ENCODE results near the gene ARSH. TPM values are rescaled to one million over a fixed set of nuclear protein-coding genes. Genes with fewer than 3 reads are reported as not detected.
"Not testable (repeated sequence)": the region's sequence is repeated elsewhere in the genome, so short reads cannot be mapped to it uniquely, and the experiment has no call there.

ARSH gene
- polyA plus RNA-seq, 4 donors = 0.04 TPM; not detected in 3

DNA sequence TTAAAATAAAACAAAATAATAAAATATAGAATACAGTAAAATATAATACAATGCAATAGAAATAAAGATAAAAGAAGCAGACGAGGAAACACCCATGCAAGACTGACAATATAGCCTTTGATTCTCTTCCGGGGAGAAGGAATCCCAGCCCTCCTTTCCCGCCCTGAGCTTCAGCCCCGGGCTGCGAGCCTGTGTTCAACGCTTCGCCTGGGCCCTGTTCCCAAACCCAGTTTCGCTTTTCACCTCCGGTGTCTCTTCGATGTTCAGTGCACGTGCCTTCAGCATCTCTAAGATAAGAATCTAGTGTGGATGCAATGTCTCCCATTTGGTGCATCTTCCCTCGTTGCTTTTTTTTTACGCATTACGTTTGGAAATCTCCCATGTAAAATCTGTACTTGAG, 38.8 kb upstream of the ARSH start:
- Histone ChIP-seq H3K27ac (ENCODE audit: low read depth in 1 of 3, low read length in 2 of 3) (no peak overlapping the region), H3K4me1 (ENCODE audit: control insufficient read depth in 3 of 3, insufficient read depth in 2 of 3, low read depth in 1 of 3, low read length in 2 of 3) (peaks cover 0 to 4% (median 0%) of the 10 kb centered on the region in 3 donors), H3K9me3 (ENCODE audit: control insufficient read depth in 2 of 2, insufficient read depth in 1 of 2, low read depth in 1 of 2, low read length in 1 of 2) (no peaks in the 10 kb centered on the region), H3K27me3 (ENCODE audit: control insufficient read depth in 3 of 3, insufficient read depth in 3 of 3, low read length in 3 of 3) (no peaks in the 10 kb centered on the region), H3K36me3 (ENCODE audit: control insufficient read depth in 3 of 3, insufficient read depth in 2 of 3, low read depth in 1 of 3, low read length in 3 of 3) (no peaks in the 10 kb centered on the region), H3K4me3 (ENCODE audit: low read depth in 1 of 3, low read length in 3 of 3) (no peak overlapping the region)
- FAIRE-seq = no peak
- 74 to 84% (median 82%) methylated on average over 14 of the region's 14 CpGs for WGBS, 3 donors
- DNase-seq = no peak

DNA sequence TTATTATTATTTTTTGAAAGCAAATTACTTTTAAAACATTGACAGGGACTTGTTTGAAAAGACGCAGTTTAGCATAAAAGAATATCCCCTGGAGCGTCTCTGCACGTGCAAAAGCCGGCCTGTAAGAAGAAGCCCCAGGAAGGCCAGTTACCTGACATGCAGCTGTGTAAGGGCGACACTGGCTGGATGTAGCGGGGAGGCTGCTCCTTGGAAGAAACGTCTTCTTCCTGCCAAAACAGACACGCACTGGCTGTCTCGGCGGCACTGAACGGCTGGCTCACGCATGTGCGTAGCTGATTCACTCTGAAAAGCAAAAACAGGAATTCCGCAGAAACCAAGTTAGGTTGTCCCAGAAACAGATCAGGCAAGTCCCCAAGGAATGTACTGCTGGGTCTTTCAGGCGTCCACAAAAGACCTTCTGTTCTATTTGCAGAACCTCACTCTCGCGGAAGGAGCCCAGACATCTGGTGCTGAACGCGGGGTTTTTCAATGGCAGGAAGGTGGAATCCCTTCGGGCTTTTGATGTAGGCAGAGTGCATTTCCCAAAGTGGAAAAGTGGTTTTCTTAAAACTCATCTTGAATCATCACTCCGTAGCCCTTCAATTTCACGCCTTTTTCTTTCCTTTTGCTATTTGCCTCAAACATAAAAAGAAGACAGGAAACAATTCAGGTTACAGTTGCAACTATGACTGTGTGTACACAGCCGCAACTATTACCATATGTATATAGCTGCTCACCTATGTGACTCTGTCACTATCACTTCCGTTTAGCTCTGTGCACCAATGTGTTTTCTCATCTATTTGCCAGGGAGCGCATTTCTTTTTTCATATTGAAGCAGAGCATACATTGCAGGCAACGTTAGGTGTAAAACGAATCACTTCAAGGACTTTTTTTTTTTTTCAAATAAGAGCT, 38.1 kb upstream of the ARSH start:
- Histone ChIP-seq H3K9me3 (ENCODE audit: control insufficient read depth in 2 of 2, insufficient read depth in 1 of 2, low read depth in 1 of 2, low read length in 1 of 2) (no peaks in the 10 kb centered on the region), H3K27ac (ENCODE audit: low read depth in 1 of 3, low read length in 2 of 3) (no peak overlapping the region), H3K4me3 (ENCODE audit: low read depth in 1 of 3, low read length in 3 of 3) (no peak overlapping the region), H3K36me3 (ENCODE audit: control insufficient read depth in 3 of 3, insufficient read depth in 2 of 3, low read depth in 1 of 3, low read length in 3 of 3) (no peaks in the 10 kb centered on the region), H3K27me3 (ENCODE audit: control insufficient read depth in 3 of 3, insufficient read depth in 3 of 3, low read length in 3 of 3) (no peaks in the 10 kb centered on the region), H3K4me1 (ENCODE audit: control insufficient read depth in 3 of 3, insufficient read depth in 2 of 3, low read depth in 1 of 3, low read length in 2 of 3) (peaks cover 0 to 4% (median 0%) of the 10 kb centered on the region in 3 donors)
- 61 to 83% (median 67%) methylated on average over 27 of the region's 27 CpGs for WGBS, 3 donors
- DNase-seq (no peak), FAIRE-seq (no peak)

DNA sequence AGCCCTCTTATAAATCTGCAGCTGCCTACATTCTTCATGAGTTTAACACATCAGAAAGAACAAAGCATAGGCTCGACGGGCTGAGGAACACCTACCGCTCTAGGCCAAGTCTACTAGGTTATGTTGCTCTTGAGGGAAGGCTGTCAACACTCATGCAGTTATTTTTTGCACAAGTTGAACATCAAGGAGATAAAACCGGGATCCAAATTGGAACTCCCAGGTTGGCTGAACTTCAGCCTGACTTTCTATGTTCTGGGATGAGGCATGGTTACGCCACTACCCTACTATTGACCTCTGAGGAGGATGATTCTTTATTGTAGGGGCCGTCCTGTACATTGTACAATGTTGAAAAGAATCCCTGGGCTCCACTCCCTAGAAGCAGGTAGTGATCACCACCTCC, 37.3 kb upstream of the ARSH start:
- H3K4me1 ChIP-seq (ENCODE audit: control insufficient read depth in 3 of 3, insufficient read depth in 2 of 3, low read depth in 1 of 3, low read length in 2 of 3) = peaks cover 0 to 4% (median 0%) of the 10 kb centered on the region in 3 donors
- FAIRE-seq (no peak), DNase-seq (no peak)
- H3K27ac ChIP-seq (ENCODE audit: low read depth in 1 of 3, low read length in 2 of 3) = no peak overlapping the region
- no peaks in the 10 kb centered on the region for H3K9me3 ChIP-seq (ENCODE audit: control insufficient read depth in 2 of 2, insufficient read depth in 1 of 2, low read depth in 1 of 2, low read length in 1 of 2)
- no peak overlapping the region for H3K4me3 ChIP-seq (ENCODE audit: low read depth in 1 of 3, low read length in 3 of 3)
- 80 to 86% (median 81%) methylated on average over 6 of the region's 6 CpGs for whole genome bisulfite sequencing, 3 donors
- no peaks in the 10 kb centered on the region for H3K36me3 ChIP-seq (ENCODE audit: control insufficient read depth in 3 of 3, insufficient read depth in 2 of 3, low read depth in 1 of 3, low read length in 3 of 3)
- no peaks in the 10 kb centered on the region for H3K27me3 ChIP-seq (ENCODE audit: control insufficient read depth in 3 of 3, insufficient read depth in 3 of 3, low read length in 3 of 3)

DNA sequence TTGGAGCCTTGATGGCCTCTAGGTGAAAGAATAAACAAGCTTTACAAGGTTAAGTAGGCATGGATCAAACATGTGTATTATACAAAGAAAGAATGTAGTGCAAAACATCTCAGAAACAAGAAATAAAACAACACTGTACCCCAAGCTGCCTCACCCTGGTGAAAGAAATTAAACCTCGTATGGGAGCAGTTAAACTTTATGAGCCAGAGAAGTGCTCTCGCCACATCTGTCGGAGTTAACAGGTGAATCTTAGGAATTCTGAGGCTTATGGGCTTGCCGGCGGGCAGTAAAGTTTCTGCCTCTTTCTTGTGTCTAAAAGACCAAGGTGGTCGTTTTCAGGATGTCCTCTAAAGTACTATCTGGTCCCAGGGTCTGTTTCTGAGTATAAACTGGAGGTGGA, 34.0 kb upstream of the ARSH start:
- no peak for FAIRE-seq
- DNase-seq = no peak
- Histone ChIP-seq H3K9me3 (ENCODE audit: control insufficient read depth in 2 of 2, insufficient read depth in 1 of 2, low read depth in 1 of 2, low read length in 1 of 2) (no peaks in the 10 kb centered on the region), H3K4me3 (ENCODE audit: low read depth in 1 of 3, low read length in 3 of 3) (no peak overlapping the region), H3K27ac (ENCODE audit: low read depth in 1 of 3, low read length in 2 of 3) (no peak overlapping the region), H3K4me1 (ENCODE audit: control insufficient read depth in 3 of 3, insufficient read depth in 2 of 3, low read depth in 1 of 3, low read length in 2 of 3) (no peaks in the 10 kb centered on the region), H3K36me3 (ENCODE audit: control insufficient read depth in 3 of 3, insufficient read depth in 2 of 3, low read depth in 1 of 3, low read length in 3 of 3) (no peaks in the 10 kb centered on the region), H3K27me3 (ENCODE audit: control insufficient read depth in 3 of 3, insufficient read depth in 3 of 3, low read length in 3 of 3) (no peaks in the 10 kb centered on the region)
- WGBS, 3 donors = 83 to 88% (median 87%) methylated on average over 6 of the region's 6 CpGs

DNA sequence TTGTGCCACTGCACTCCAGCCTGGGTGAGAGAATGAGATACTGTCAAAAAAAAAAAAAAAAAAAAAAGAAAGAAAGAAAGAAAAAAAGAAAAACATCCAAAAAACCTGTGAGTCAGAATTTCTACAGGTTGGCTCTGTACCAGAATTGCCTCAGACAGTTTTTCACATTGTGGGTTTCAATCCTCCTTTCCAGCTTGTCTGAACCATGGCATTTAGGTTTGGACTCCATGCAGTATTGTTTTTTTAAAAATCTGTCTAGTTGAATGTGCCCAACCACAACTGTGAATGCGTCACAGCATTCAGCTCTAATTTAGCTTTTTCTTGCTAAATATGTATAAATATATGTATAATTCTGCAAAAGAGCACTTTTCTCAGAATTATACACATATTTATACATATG, 31.4 kb upstream of the ARSH start:
- Histone ChIP-seq H3K4me3 (ENCODE audit: low read depth in 1 of 3, low read length in 3 of 3) (no peak overlapping the region), H3K27me3 (ENCODE audit: control insufficient read depth in 3 of 3, insufficient read depth in 3 of 3, low read length in 3 of 3) (no peaks in the 10 kb centered on the region), H3K27ac (ENCODE audit: low read depth in 1 of 3, low read length in 2 of 3) (no peak overlapping the region), H3K36me3 (ENCODE audit: control insufficient read depth in 3 of 3, insufficient read depth in 2 of 3, low read depth in 1 of 3, low read length in 3 of 3) (no peaks in the 10 kb centered on the region), H3K4me1 (ENCODE audit: control insufficient read depth in 3 of 3, insufficient read depth in 2 of 3, low read depth in 1 of 3, low read length in 2 of 3) (no peaks in the 10 kb centered on the region), H3K9me3 (ENCODE audit: control insufficient read depth in 2 of 2, insufficient read depth in 1 of 2, low read depth in 1 of 2, low read length in 1 of 2) (no peaks in the 10 kb centered on the region)
- DNase-seq (no peak), FAIRE-seq (no peak)
- 86 to 94% (median 88%) methylated on average over 1 of the region's 1 CpG for WGBS, 3 donors

DNA sequence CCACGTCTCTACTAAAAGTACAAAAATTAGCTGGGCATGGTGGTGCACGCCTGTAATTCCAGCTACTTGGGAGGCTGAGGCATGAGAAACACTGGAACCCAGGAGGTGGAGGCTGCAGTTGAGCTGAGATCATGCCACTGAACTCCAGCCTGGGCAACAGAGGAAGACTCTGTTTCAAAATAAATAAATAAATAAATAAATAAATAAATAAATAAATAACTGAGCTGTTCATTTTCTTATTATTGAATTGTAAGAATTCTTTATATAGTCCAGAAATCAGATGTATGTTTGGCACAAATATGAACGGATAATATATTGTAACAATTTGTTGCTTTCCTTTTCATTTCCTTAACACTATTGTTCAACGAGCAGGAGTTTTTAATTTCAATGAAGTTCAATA, 27.7 kb upstream of the ARSH start:
- not testable (repeated sequence) for H3K27me3 ChIP-seq (ENCODE audit: control insufficient read depth in 3 of 3, insufficient read depth in 3 of 3, low read length in 3 of 3); H3K36me3 ChIP-seq (ENCODE audit: control insufficient read depth in 3 of 3, insufficient read depth in 2 of 3, low read depth in 1 of 3, low read length in 3 of 3); H3K9me3 ChIP-seq (ENCODE audit: control insufficient read depth in 2 of 2, insufficient read depth in 1 of 2, low read depth in 1 of 2, low read length in 1 of 2); FAIRE-seq; H3K4me1 ChIP-seq (ENCODE audit: control insufficient read depth in 3 of 3, insufficient read depth in 2 of 3, low read depth in 1 of 3, low read length in 2 of 3); H3K4me3 ChIP-seq (ENCODE audit: low read depth in 1 of 3, low read length in 3 of 3); DNase-seq; H3K27ac ChIP-seq (ENCODE audit: low read depth in 1 of 3, low read length in 2 of 3)
- WGBS, 3 donors = 87 to 94% (median 87%) methylated on average over 4 of the region's 4 CpGs

DNA sequence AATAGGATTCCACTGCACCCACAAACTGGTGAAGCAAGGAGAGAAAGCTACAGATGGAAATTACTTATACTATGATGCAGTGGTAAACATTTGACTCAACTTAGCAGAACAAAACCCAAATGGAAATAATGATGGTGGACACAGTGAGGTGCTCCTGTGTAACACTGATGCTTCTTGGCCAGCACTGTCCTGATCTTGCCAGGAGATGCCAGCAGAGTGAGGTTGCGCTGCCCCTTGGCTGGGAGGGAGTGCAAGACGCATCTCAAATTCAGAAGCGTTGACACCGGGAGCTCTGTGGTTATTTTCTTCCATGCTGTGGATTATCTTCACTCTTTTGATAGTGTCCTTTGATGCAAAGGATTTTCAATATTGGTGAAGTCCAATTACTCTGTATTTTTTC, 22.0 kb upstream of the ARSH start:
- DNase-seq (no peak), FAIRE-seq (no peak)
- Histone ChIP-seq H3K27me3 (ENCODE audit: control insufficient read depth in 3 of 3, insufficient read depth in 3 of 3, low read length in 3 of 3) (no peaks in the 10 kb centered on the region), H3K9me3 (ENCODE audit: control insufficient read depth in 2 of 2, insufficient read depth in 1 of 2, low read depth in 1 of 2, low read length in 1 of 2) (no peaks in the 10 kb centered on the region), H3K4me3 (ENCODE audit: low read depth in 1 of 3, low read length in 3 of 3) (no peak overlapping the region), H3K36me3 (ENCODE audit: control insufficient read depth in 3 of 3, insufficient read depth in 2 of 3, low read depth in 1 of 3, low read length in 3 of 3) (no peaks in the 10 kb centered on the region), H3K4me1 (ENCODE audit: control insufficient read depth in 3 of 3, insufficient read depth in 2 of 3, low read depth in 1 of 3, low read length in 2 of 3) (no peaks in the 10 kb centered on the region), H3K27ac (ENCODE audit: low read depth in 1 of 3, low read length in 2 of 3) (no peak overlapping the region)
- WGBS, 3 donors = 86 to 90% (median 88%) methylated on average over 4 of the region's 4 CpGs

DNA sequence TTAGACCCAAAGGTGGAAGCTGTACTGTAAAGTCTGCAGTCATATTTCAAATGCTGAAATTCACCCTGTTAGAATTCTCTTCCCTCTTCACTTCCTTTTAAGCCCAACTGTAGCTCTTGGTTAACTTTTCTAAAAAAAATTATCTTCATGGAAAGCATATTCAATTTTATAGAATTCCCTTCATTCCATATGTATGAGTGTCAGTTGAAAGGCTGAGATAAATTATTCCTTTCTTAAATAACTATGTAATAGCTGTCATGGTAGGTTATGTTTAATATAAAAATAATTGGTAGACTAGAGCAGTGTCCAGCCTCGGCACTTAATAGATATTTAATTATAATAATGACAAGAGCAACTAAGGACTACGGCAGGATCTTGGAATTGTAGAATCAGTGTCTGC, 16.8 kb upstream of the ARSH start:
- Histone ChIP-seq H3K27ac (ENCODE audit: low read depth in 1 of 3, low read length in 2 of 3) (no peak overlapping the region), H3K4me1 (ENCODE audit: control insufficient read depth in 3 of 3, insufficient read depth in 2 of 3, low read depth in 1 of 3, low read length in 2 of 3) (no peaks in the 10 kb centered on the region), H3K4me3 (ENCODE audit: low read depth in 1 of 3, low read length in 3 of 3) (no peak overlapping the region), H3K36me3 (ENCODE audit: control insufficient read depth in 3 of 3, insufficient read depth in 2 of 3, low read depth in 1 of 3, low read length in 3 of 3) (no peaks in the 10 kb centered on the region), H3K9me3 (ENCODE audit: control insufficient read depth in 2 of 2, insufficient read depth in 1 of 2, low read depth in 1 of 2, low read length in 1 of 2) (no peaks in the 10 kb centered on the region), H3K27me3 (ENCODE audit: control insufficient read depth in 3 of 3, insufficient read depth in 3 of 3, low read length in 3 of 3) (no peaks in the 10 kb centered on the region)
- DNase-seq (no peak), FAIRE-seq (no peak)
- 81 to 85% (median 84%) methylated on average over 2 of the region's 2 CpGs for WGBS, 3 donors

DNA sequence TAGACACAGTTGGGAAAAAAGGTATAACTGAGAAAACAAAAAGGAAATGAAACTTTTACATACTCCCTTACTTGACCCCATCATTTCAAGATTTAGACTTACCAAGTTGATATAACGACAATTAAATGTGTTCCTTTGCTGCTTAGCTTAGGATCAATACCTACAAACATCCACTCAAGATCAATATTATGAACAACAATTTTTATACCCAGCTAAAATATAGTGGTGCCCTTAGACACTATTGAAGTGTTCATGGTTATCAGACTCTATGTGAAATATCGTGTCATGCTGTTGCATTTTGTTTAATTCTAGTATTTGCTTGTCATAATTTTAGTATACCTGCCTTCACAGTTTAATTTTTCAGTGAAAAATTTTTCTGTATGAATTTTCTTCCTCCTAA, 4.2 kb downstream of the ARSH start:
- Histone ChIP-seq H3K27ac (ENCODE audit: low read depth in 1 of 3, low read length in 2 of 3) (no peak overlapping the region), H3K4me1 (ENCODE audit: control insufficient read depth in 3 of 3, insufficient read depth in 2 of 3, low read depth in 1 of 3, low read length in 2 of 3) (no peaks in the 10 kb centered on the region), H3K36me3 (ENCODE audit: control insufficient read depth in 3 of 3, insufficient read depth in 2 of 3, low read depth in 1 of 3, low read length in 3 of 3) (no peaks in the 10 kb centered on the region), H3K4me3 (ENCODE audit: low read depth in 1 of 3, low read length in 3 of 3) (no peak overlapping the region), H3K27me3 (ENCODE audit: control insufficient read depth in 3 of 3, insufficient read depth in 3 of 3, low read length in 3 of 3) (no peaks in the 10 kb centered on the region), H3K9me3 (ENCODE audit: control insufficient read depth in 2 of 2, insufficient read depth in 1 of 2, low read depth in 1 of 2, low read length in 1 of 2) (peaks cover 1 to 2% of the 10 kb centered on the region in 2 donors)
- WGBS, 3 donors = 70 to 84% (median 80%) methylated on average over 2 of the region's 2 CpGs
- DNase-seq (no peak), FAIRE-seq (no peak)

Data from small intestine (tissue), 7 donors.